Neuron (in vitro differentiated cells): ENCODE results near the gene ADAR.

Experiments
- H2AFZ ChIP-seq: one replicate; pipeline ENCODE4 v1.6.1; 2013; ENCODE audit warnings: low read depth, mild to moderate bottlenecking, inconsistent platforms, low read length, moderate library complexity
- H3K27me3 ChIP-seq: one replicate; pipeline ENCODE4 v1.6.1; 2013; ENCODE audit warnings: low read length; ENCODE audit not compliant: insufficient read depth
- H3K36me3 ChIP-seq: one replicate; pipeline ENCODE4 v1.6.1; 2013; ENCODE audit warnings: low read length; ENCODE audit not compliant: insufficient read depth
- H3K4me1 ChIP-seq: one replicate; pipeline ENCODE4 v1.6.1; 2013; ENCODE audit warnings: low read length; ENCODE audit not compliant: insufficient read depth
- H3K4me3 ChIP-seq: 2 replicates; pipeline ENCODE4 v1.5.1; 2013; ENCODE audit warnings: mild to moderate bottlenecking, low read length, moderate library complexity
- H3K9me3 ChIP-seq: one replicate; pipeline ENCODE4 v1.6.1; 2013; ENCODE audit warnings: low read length

Gene ADAR

GRCh38 chr1:154536570-154536969, 71.4 kb downstream of the ADAR start:
- H2AFZ ChIP-seq = no peak overlapping the region

GRCh38 chr1:154533952-154534844, 73.8 kb downstream of the ADAR start:
- Histone ChIP-seq H2AFZ (no peak overlapping the region), H3K36me3 (no peaks in the 10 kb centered on the region), H3K27me3 (no peaks in the 10 kb centered on the region), H3K4me1 (no peaks in the 10 kb centered on the region), H3K4me3 (no peak overlapping the region), H3K9me3 (no peaks in the 10 kb centered on the region)

More at GRCh38 chr1:154536570-154536969, 71.4 kb downstream of the ADAR start:
- Histone ChIP-seq H3K4me1 (no peaks in the 10 kb centered on the region), H3K36me3 (no peaks in the 10 kb centered on the region), H3K4me3 (no peak overlapping the region), H3K9me3 (no peaks in the 10 kb centered on the region), H3K27me3 (peaks cover 2% of the 10 kb centered on the region)
